HUDEP-2 (cell line): ENCODE data around the gene QKI.
"Not testable (repeated sequence)": the region's sequence is repeated elsewhere in the genome, so short reads cannot be mapped to it uniquely, and the experiment has no call there.

Experiments used
- DNase-seq, 76 experiments: peaks; one replicate each; lab custom pipeline; 2025; ENCODE audit not compliant: unreplicated experiment in 76 of 76; lab: John Stamatoyannopoulos, UW

The QKI gene

DNA sequence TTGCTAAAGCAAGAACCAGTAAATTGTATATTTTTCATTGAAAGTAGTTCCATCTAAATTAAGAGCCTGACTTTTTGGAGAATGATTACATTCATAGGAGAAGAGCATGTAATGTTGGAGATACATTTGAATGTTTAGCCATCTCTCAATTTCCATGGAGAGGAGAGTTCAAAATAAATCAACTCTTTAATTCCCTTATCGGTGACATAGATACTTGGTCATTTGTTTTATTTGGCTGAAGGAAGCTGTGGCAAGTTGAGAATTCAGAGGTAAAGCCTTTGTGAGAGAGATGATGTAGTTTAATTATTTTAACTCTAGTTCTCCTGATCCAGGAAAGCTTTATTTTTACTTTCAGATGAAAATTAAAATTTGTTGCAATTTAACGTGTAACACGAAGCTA is 22.3 kb downstream of the QKI start:
- DNase-seq, result no peak

DNA sequence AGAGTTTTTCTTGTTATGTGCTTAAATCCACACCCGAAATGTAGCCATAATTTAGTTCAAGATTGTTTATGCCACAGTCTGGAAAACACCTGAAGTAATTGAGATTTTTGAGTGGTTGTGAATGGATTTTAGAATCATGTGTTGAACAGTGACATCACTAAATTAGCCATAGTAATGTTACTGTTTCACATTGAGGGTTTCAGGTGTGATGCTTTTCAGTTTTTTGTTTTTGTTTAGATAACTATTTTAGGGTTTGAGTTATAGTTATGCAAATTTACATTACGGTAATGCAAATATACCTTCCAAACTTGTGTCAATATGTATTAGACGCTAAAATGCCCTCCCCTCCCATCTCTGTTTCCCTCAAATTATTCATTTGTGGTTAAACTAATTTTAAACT is 22.9 kb downstream of the QKI start:
- no peak for DNase-seq

DNA sequence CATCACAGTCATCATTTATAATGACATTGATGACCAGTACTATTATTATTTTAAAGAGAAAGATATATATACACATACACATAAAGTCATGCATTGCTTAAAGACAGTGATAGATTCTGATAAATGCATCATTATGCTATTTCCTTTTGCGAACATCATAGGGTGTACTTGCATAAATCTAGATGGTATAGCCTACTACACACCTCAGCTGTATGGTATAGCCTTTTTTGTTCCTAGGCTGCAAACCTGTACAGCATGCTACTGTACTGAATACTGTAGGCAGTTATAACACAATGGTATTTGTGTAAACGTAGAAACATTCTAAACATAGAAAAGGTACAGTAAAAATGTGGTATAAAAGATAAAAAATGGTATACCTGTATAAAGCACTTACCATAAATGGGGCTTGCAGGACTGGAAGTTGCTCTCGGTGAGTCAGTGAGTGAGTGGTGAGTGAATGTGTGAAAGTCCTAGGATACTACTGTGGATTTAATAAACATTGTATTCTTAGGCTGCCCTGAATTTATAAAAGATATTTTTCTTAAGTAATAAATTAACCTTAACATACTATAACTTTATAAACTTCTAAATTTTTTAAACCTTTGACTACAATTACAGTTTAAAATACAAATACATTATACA is 23.9 kb downstream of the QKI start:
- no peak for DNase-seq

DNA sequence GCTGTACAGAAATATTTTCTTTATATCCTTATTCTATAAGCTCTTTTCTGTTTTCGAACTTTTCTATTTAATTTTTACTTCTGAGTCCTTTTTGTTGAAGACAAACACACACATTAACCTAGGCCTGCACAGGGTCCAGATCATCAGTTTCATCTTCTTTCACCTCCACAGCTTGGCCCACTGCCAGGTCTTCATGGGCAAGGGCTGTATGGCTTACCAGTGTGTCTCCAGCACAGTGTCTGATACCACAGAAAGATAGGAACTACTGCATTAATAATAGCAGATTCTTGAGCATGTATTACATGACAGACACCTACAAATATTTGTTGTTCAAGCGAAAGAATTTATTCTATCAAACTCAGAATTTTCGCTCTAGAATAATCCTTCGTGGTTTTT is 24.4 kb downstream of the QKI start:
- peak in 73 of 76 experiments; percentile 28 to 91 (median 78) for DNase-seq

DNA sequence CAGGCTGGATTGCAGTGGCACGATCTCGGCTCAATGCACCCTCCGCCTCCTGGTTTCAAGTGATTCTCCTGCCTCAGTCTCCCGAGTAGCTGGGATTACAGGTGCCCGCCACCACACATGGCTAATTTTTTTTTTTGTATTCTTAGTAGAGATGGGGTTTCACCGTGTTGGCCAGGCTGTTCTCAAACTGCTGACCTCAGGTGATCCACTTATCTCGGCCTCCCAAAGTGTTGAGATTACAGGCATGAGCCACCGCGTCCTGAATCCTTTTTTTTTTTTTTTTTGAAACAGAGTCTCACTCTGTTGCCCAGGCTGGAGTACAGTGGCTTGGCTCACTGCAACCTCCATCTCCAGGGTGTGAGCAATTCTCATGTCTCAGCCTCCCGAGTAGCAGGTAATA is 24.9 kb downstream of the QKI start:
- DNase-seq, result not testable (repeated sequence)

DNA sequence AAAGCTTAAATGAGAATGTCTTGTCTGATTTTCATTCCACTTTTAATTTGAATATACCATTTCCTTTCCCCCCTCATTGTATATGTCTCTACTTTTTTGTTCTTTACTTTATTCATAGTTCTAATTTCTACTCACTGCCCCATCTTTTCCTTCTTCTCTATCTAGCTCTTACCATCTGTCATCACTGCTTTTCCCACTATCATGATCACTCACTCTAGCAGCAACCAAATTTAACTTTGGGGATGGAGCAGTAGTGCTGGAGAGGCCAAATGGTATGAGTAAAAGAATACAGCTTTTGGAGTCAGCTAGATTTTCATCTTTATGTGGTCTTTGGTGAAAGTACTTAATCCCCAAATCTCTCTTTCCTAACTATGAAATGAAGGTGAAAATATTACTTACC is 25.5 kb downstream of the QKI start:
- no peak for DNase-seq

DNA sequence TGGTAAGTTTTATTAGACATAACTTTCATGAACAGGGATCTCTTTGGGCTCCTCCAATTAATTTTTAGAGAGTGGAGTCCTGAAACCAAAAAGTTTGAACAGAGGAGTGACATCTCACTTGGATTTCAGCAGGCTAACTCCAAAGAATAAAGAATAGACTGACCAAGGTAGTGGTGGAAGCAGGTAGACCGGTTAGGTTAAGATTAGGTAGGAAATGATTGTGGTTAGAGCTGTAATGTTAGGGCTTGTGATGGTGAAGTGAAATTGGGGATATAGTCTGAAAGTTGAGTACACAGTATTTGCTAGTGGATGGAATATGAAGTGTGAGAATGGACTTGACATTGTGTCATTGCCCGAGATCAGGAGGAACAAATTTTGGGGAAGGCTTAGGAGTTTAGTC is 27.8 kb downstream of the QKI start:
- no peak for DNase-seq

DNA sequence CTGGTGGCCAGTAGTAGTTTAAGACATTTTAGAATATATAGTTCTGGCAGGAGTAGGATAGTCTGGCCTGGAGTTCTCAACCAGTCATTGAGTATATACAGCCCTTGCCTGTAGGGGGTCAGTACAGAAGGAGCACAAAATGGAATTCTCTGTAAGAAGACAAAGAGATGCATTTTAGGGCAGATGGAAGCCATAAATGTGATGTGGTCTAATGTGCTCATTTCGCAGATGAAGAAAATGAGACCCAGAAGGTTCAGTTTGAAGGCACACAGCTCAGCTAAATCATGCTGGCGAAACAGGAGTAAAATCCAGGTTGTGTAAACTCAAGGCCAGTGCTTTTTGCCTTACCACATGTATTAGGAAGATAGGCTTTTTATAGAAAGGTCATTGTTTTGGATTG is 29.6 kb downstream of the QKI start:
- peak in 1 of 76 experiments; percentile 12 for DNase-seq

DNA sequence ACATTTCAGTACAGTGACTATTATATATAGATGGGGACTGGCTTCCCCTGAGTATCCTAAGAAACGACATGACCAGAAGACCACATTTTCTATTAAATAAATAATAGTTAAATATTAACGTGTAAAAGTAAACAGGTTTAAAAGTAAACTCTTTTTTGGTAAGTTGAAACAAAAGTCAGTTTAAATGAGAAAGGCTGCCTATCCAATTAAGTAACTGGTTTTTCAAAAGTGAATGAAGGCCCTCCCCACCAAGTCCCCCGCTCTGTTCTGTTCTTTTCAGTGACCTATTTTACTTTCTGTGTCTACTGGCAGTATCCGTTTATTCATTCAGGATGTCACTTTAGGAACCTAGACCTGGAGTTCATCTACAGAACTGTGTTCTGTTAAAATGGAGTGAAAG is 32.0 kb downstream of the QKI start:
- no peak for DNase-seq

DNA sequence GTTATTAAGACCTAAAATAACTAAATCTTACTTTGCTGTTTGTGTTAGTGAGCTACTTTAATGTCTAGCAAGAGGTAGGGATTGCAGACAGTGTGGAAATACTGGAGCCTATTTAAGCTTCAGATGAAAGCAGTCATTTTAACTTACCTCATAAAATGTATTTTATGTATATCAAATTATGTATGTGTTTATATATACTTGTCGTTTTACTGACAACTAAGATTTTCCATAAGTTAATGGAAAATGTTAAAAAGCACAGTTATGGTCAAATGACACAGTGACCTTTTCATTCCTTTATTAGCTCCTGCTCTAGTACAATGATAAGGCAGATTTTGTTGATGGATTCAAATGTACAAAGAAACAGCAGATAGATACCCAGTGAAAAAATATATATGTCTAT is 34.6 kb downstream of the QKI start:
- DNase-seq, result peak in 2 of 76 experiments; percentile 14 to 23

DNA sequence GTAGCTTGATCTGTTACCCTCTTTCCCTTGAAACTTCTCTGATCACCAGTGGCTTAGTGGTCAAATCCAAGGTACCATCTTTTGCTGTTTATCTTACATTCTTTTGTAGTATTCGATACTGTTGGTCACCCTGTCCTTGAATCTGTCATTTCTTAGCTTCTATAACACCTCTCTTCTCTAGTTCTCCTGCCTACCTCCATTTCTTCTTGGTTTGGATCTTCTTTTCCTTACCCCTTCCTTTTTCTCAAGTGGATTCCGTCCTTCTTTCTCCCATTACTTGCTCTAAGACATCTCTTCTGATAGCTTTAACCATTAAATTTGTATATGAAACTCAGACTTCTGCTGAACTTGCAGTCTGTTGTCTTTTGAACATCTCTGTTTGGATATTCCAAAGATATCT is 39.9 kb downstream of the QKI start:
- no peak for DNase-seq

DNA sequence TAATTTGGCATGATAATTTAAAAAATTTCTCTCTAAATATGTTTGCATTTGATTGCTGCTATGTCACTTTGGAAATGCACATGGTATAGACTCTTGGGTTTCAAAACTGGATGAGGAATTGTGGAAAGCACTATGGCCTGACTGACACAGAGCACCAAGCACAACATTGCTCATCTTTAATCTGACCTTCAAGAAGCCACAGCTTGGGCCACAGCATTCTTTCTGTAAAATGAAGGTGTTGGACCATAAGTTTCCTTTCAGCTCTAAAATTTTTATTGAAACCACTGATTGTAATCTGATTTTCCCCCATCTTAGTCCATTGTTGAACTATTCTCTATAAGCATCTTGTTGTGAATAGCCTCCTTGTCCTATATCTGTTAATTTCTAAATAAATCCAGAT is 41.0 kb downstream of the QKI start:
- no peak for DNase-seq

DNA sequence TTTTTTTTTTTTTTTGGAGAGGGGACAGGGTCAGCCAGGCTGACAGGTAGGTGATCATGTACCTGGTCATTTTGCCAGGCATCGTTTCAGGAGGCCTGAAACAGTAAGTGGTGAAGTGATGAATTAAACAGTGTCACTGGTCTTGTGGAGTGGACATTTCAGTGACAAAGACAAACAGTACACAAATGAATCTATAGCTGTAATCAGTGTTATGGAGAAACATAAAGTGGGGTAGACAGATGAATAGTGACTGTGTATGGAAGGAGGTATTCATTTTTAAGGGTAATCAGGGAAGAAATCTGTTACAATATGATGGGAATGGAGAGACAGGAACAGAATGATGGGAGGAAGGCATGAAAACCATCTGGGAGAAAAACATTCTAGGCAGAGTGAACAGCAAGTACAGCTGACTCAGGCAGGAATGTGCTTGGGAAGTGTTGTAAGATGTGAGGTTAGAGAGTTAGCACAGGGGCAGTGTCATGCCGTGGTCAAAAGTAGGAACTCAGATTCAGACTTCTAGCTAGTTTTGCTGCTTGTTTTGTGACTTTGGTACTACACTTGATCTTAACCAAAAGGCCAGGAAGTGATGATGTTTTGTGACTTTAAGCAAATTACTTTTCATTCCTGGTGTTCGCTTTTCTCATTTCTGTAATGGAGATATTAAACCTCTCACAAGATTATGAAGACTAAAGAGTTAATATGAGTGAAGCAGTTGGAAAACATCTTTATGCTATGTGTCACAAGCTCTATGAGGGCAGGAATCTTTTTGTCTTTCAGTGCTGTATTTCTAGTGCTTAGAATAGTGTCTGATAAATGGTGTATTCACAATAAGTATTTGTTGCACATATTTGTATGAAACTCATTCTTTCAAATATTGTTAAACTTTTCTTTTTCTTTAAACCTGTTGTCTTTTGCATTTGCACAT is 43.4 kb downstream of the QKI start:
- DNase-seq, result no peak

DNA sequence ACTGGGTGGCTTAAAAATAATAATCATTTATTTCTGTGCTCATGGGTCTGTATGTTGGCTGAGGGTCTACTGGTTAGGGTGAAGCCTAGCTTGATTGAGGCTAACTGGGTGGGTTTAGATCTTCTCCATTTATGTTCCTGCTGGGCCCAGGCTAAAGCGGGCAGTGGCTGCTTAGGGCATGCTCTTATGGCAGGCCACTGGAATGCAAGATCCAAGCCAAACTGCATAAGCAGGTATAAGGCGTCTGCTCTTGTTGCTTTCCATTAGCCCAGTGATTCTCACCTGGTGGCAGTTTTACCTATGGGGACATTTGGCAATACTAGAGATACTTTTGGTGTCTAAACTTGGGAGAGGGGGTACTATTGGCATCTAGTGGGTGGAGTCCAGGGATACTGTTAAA is 44.5 kb downstream of the QKI start:
- DNase-seq, result no peak

DNA sequence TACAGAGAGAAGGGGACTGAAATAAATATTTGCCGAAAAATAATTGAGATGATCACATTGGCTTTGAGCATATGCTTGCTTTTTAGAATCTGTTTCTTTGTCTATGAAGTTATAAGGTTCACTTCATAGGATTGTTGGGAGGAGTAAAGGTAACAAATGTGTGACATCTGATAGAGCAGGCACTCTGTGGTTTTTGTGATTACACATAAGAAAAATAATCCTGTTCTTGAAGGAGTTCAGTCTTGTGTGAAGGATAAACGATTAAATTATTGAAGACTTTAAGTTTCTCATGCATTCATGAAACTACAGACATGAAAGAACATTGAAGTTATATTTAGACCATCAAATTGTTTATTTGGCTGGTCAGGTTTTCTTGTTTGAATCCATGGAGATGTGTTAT is 45.0 kb downstream of the QKI start:
- DNase-seq, result no peak

DNA sequence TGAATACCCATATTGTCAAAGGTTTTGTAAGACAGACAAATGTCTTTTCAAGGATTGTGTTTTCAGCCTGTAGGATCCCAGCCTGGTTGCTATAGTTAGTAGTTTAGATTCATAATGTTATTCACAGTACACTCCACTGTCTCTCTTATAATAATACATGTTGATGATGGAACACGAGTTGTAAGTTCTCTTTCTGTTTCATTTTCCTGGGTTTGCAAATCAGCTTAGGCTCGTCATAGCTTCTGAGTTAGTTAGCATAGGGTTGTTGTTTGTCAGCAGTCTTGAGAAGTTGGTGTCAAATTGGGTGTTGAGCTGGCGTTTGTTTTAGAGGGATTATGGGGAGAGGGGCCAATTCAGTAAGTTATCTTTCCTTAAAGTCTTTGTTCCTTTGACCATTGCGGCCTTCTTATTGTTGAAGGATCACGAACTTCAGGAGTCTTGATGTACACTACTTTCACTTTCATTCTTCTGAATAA is 45.8 kb downstream of the QKI start:
- DNase-seq, result no peak

DNA sequence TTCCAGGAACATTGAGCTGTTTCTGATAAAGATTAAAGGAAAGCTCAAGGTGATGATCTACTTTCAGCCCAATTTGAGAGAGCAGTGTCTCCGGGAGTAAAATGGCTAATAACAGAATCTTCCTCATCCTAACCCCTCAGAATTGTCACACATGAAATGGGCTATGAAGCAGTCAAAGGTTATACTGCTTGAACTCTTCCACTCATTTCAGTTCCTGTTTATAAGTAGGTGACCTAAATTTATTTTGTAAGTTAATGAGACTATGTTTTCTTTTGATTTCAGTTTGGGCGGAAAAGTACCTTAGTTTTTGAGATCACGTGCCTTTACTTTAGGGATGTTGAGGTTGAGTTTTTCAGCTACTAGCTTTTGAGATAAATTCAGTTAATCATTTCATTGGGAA is 47.2 kb downstream of the QKI start:
- no peak for DNase-seq

DNA sequence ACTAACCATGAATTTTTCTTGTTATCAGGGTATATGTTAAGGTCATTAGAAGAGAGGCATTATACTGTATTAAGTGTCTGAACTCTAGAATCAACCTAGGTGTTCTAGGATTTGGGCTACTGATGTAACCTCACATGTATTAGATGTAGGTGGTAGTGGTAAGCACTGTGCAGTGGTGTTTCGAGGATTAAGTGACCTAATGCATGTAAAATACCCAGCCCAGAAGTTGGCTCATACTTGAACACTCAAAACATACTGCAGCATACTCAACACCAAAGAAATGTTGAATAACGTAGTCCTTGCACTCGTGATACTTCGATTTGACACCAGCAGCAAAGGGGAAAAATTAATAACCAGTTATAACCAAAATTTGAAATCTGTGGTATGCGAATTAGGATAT is 48.7 kb downstream of the QKI start:
- DNase-seq, result no peak

DNA sequence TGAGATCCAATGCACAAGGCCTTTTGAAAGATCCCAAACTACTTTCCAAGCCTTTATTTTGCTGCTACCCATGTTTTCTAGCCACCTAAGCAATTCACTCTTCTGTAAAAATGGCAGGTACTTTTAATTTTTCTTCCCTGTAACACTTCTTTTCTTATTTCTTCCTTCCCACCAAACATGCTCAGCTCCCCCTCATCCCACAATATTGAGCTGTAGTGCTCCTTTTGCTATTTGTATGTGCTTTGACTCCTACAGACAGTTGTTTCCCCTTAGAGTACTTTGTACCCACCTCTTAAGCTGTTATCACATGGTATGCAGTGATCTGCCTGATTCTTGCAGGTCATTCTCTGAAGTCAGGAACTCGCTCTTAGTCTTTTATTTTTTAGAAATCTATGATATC is 49.3 kb downstream of the QKI start:
- no peak for DNase-seq

DNA sequence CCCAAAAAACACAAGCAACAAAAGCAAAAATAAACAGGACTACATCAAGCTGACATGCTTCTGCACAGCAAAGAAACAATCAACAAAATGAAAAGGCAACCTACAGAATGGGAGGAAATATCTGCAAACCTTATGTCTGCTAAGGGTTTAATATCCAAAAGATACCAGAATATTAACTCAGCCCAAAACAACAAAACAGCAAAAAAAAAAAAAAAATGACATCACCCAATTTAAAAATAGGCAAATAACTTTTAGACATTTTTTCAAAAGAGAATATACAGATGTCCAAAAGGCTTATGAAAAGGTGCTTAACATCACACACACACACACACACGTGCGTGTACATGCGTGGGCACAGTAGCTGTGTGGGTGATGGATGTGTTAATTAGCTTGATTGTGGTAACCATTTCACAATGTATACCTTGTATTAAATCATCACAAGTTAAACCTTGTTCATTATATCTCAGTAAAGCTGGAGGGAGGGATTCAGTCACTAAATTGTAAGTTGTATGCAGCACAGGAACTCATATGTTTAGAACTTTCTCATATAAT is 52.4 kb downstream of the QKI start:
- no peak for DNase-seq

DNA sequence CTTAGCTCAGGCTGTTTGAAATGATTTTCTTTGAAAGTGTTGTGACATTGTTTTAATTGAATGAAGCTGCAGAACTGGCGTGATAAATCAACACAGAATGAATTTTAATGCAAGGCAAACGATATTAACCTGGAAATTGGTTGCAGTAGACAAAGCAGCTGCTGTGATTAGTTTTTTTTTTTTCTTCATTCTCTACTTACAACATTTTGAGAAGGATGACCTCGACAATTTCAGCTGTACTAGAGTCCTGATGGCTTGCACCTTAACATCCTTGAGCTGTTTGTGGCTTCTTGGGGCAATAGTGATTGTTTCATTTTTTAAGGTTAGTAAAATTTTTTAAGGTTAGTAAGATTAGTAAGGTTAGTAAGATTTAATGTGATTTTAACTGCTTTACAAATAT is 54.2 kb downstream of the QKI start:
- DNase-seq, result no peak

DNA sequence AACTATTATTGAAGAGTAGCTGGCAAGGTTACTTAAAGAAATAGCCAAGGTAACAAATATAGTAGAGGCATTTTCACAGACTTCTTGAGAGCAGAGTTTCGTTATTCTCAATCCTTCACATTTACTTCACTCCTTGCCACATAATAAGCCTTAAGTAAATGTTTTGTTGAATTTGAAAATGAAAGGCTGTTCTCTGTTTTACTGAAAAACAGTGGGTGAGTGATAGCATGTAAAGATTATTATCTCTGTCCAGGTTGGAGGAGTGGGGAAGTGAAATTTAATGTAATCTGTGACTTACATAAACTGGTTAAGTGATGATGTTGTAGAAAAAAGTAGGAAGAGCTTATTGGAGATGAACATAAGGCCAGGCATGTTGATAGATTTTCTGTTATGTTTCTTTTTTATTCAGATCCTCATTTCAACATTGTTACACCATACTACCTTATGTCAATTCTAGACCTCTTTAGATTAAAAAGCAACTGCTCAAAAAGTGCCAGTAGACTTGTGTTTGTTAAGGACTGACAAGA is 55.0 kb downstream of the QKI start:
- DNase-seq, result no peak
